ENCODE results near the gene ZNF232.
"Not testable (repeated sequence)": the region's sequence is repeated elsewhere in the genome, so short reads cannot be mapped to it uniquely, and the experiment has no call there.

ZNF232 gene

GRCh38 chr17:5111402-5112204, at the start of gene ZNF232:
Gene ZNF232, minus strand, starts transcription at chr17:5111878. Its CDS starts 56 bp downstream, at chr17:5111822.
- in situ Hi-C loops (cut with MboI; ENCODE audit: low sequenced_read_pairs): no loop called here

GRCh38 chr17:5160702-5161101, 49.0 kb upstream of the ZNF232 start:
- in situ Hi-C loops (cut with MboI; ENCODE audit: low sequenced_read_pairs): not testable (repeated sequence)

GRCh38 chr17:5146122-5146521, 34.4 kb upstream of the ZNF232 start:
- in situ Hi-C loops (cut with MboI; ENCODE audit: low sequenced_read_pairs): not testable (repeated sequence)

- in situ Hi-C loops (cut with MboI; ENCODE audit: low sequenced_read_pairs): not testable (repeated sequence)
Measured at GRCh38 chr17:5142877-5143276, 31.2 kb upstream of the ZNF232 start.

- in situ Hi-C loops (cut with MboI; ENCODE audit: low sequenced_read_pairs): no loop called here
Measured at GRCh38 chr17:5139458-5139732, 27.7 kb upstream of the ZNF232 start.

GRCh38 chr17:5138616-5139457, 27.2 kb upstream of the ZNF232 start:
- in situ Hi-C loops (cut with MboI; ENCODE audit: low sequenced_read_pairs): no loop called here

GRCh38 chr17:5138198-5138544, 26.5 kb upstream of the ZNF232 start:
- in situ Hi-C loops (cut with MboI; ENCODE audit: low sequenced_read_pairs): not testable (repeated sequence)

GRCh38 chr17:5137511-5138197, 26.0 kb upstream of the ZNF232 start:
- in situ Hi-C loops (cut with MboI; ENCODE audit: low sequenced_read_pairs): not testable (repeated sequence)

GRCh38 chr17:5136580-5137412, 25.1 kb upstream of the ZNF232 start:
- in situ Hi-C loops (cut with MboI; ENCODE audit: low sequenced_read_pairs): not testable (repeated sequence)

GRCh38 chr17:5135726-5136579, 24.3 kb upstream of the ZNF232 start:
- in situ Hi-C loops (cut with MboI; ENCODE audit: low sequenced_read_pairs): no loop called here

- in situ Hi-C loops (cut with MboI; ENCODE audit: low sequenced_read_pairs): not testable (repeated sequence)
Measured at GRCh38 chr17:5135131-5135712, 23.5 kb upstream of the ZNF232 start.

- in situ Hi-C loops (cut with MboI; ENCODE audit: low sequenced_read_pairs): not testable (repeated sequence)
Measured at GRCh38 chr17:5134571-5134970, 22.9 kb upstream of the ZNF232 start.

GRCh38 chr17:5133961-5134360, 22.3 kb upstream of the ZNF232 start:
- in situ Hi-C loops (cut with MboI; ENCODE audit: low sequenced_read_pairs): not testable (repeated sequence)

- in situ Hi-C loops (cut with MboI; ENCODE audit: low sequenced_read_pairs): no loop called here
Measured at GRCh38 chr17:5133311-5133710, 21.6 kb upstream of the ZNF232 start.

GRCh38 chr17:5132503-5133225, 21.0 kb upstream of the ZNF232 start:
- in situ Hi-C loops (cut with MboI; ENCODE audit: low sequenced_read_pairs): not testable (repeated sequence)

- in situ Hi-C loops (cut with MboI; ENCODE audit: low sequenced_read_pairs): not testable (repeated sequence)
Measured at GRCh38 chr17:5131799-5132502, 20.3 kb upstream of the ZNF232 start.

GRCh38 chr17:5131146-5131715, 19.6 kb upstream of the ZNF232 start:
- in situ Hi-C loops (cut with MboI; ENCODE audit: low sequenced_read_pairs): no loop called here

- in situ Hi-C loops (cut with MboI; ENCODE audit: low sequenced_read_pairs): not testable (repeated sequence)
Measured at GRCh38 chr17:5130687-5131086, 19.0 kb upstream of the ZNF232 start.

Data from hTERT RPE-1 (cell line).